ENCODE data around the gene ITIH2. TPM values are rescaled to one million over a fixed set of nuclear protein-coding genes. Genes with fewer than 3 reads are reported as not detected.
A peak's percentile ranks its signal among the peaks of the same experiment; 100 is the strongest.
"Not testable (repeated sequence)": the region's sequence is repeated elsewhere in the genome, so short reads cannot be mapped to it uniquely, and the experiment has no call there.

Gene ITIH2
- total RNA-seq, 1 donor = not detected

DNA sequence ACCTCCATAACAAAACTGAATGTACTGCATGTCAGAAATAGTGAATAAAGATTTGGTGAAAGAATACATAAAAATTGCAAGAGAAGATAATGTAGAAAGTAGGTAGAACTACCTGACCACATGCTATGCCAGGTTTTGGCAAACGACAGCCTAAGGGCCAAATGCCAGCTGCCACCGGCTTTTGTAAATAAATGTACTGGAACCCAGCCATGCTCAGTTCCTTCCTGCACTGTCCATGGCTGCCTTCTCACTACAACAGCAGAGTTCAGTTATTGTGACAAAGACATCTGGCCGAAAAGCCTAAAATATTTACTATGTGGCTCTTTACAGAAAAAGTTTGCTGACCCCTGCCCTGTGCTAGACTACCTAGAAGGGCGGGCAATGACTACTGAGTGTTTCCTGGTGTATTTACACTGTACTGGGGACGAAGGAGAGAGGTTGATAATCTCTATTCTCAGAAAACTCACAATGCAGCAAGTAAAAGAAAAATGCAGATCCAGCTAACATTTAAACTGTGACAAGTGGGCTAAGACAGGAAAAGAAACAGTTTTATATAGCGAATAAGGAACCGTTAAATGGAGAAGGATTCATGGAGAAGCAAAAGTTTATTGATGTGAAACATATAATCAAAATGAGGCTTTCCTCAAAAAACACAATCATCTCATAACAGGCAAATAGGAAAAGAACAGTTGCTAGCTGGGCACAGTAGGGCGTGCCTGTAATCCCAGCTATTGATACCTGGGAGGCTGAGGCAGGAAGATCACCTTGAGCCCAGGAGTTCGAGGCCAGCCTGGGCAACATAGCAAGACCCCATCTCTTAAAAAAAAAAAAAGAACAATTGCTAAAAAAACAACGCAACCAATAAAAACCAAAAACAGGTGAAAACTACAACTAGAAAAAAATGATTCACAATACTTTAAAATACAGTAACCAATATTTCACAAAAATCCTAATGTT, 71.0 kb downstream of the ITIH2 start:
- H3K4me2 ChIP-seq (ENCODE audit: insufficient read depth, low read length) = no peak overlapping the region
- no peak for DNase-seq (ENCODE audit: insufficient read length, low spot score, missing footprints)
- no peak overlapping the region for H3K27ac ChIP-seq (ENCODE audit: low read depth, low read length)
- H3K27me3 ChIP-seq (ENCODE audit: insufficient read depth, low read length) = no peaks in the 10 kb centered on the region
- peaks cover 49% of the 10 kb centered on the region for H3K36me3 ChIP-seq (ENCODE audit: insufficient read depth, low read length)
- no peak overlapping the region for H3K4me3 ChIP-seq (ENCODE audit: insufficient read depth, low read length)
- H2AFZ ChIP-seq (ENCODE audit: low read length) = no peak overlapping the region
- peaks cover 3% of the 10 kb centered on the region for H3K79me2 ChIP-seq (ENCODE audit: insufficient read depth, low read length)
- H3K9me3 ChIP-seq (ENCODE audit: low read depth, low read length) = no peaks in the 10 kb centered on the region
- H4K20me1 ChIP-seq (ENCODE audit: insufficient read depth, low read length) = no peaks in the 10 kb centered on the region
- no peaks in the 10 kb centered on the region for H3K4me1 ChIP-seq (ENCODE audit: insufficient read depth, low read length)
- TF ChIP-seq, protein P1, sequence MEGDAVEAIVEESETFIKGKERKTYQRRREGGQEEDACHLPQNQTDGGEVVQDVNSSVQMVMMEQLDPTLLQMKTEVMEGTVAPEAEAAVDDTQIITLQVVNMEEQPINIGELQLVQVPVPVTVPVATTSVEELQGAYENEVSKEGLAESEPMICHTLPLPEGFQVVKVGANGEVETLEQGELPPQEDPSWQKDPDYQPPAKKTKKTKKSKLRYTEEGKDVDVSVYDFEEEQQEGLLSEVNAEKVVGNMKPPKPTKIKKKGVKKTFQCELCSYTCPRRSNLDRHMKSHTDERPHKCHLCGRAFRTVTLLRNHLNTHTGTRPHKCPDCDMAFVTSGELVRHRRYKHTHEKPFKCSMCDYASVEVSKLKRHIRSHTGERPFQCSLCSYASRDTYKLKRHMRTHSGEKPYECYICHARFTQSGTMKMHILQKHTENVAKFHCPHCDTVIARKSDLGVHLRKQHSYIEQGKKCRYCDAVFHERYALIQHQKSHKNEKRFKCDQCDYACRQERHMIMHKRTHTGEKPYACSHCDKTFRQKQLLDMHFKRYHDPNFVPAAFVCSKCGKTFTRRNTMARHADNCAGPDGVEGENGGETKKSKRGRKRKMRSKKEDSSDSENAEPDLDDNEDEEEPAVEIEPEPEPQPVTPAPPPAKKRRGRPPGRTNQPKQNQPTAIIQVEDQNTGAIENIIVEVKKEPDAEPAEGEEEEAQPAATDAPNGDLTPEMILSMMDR (IDR thresholded peaks at IDR 0.05; ENCODE audit: extremely low read depth, low read depth, low read length) = no peak

DNA sequence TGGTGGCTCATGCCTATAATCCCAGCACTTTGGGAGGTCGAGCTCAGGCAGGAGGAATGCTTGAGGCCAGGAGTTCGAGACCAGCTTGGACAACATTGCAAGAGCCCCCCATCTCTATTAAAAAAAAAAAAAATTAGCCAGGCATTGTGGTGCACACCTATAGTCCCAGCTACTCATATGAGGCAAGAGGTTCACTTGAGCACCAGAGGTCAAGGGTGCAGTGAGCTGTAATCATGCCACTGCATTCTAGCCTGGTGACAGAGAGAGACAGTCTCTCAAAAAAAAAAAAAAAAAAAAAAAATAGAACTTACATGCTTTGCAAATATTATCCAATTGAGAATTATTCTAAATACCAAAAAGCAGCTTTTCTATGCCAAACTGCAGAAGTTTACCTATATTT, 73.7 kb downstream of the ITIH2 start:
- no peaks in the 10 kb centered on the region for H3K4me1 ChIP-seq (ENCODE audit: insufficient read depth, low read length)
- no peak overlapping the region for H3K27ac ChIP-seq (ENCODE audit: low read depth, low read length)
- DNase-seq (ENCODE audit: insufficient read length, low spot score, missing footprints) = no peak
- TF ChIP-seq, protein P1 (IDR thresholded peaks at IDR 0.05; ENCODE audit: extremely low read depth, low read depth, low read length) = no peak
- H3K27me3 ChIP-seq (ENCODE audit: insufficient read depth, low read length) = no peaks in the 10 kb centered on the region
- H2AFZ ChIP-seq (ENCODE audit: low read length) = no peak overlapping the region
- H3K36me3 ChIP-seq (ENCODE audit: insufficient read depth, low read length) = peaks cover 63% of the 10 kb centered on the region
- H3K4me2 ChIP-seq (ENCODE audit: insufficient read depth, low read length) = no peak overlapping the region
- H3K9me3 ChIP-seq (ENCODE audit: low read depth, low read length) = no peaks in the 10 kb centered on the region
- peaks cover 18% of the 10 kb centered on the region for H3K79me2 ChIP-seq (ENCODE audit: insufficient read depth, low read length)
- H3K4me3 ChIP-seq (ENCODE audit: insufficient read depth, low read length) = no peak overlapping the region
- peaks cover 6% of the 10 kb centered on the region for H4K20me1 ChIP-seq (ENCODE audit: insufficient read depth, low read length)

DNA sequence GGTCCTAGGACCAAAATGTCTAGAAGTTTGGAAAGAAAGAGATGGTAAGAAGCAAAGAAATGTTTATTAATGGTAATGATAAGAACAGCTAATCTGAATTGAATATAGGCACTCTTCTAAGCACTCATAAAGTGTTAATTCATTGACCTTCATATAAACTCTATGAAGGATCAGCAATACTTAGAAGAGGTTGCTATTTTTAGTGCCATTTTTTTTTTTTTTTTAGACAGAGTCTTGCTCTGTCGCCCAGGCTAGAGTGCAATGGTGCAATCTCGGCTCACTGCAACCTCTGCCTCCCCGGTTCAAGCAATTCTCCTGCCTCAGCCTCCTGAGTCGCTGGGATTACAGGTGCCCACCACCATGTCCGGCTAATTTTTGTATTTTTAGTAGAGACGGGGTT, 79.1 kb downstream of the ITIH2 start:
- H3K79me2 ChIP-seq (ENCODE audit: insufficient read depth, low read length) = peaks cover 66% of the 10 kb centered on the region
- not testable (repeated sequence) for H3K4me3 ChIP-seq (ENCODE audit: insufficient read depth, low read length); H3K27me3 ChIP-seq (ENCODE audit: insufficient read depth, low read length); H3K4me1 ChIP-seq (ENCODE audit: insufficient read depth, low read length); H3K4me2 ChIP-seq (ENCODE audit: insufficient read depth, low read length); H3K9me3 ChIP-seq (ENCODE audit: low read depth, low read length); H3K27ac ChIP-seq (ENCODE audit: low read depth, low read length); H2AFZ ChIP-seq (ENCODE audit: low read length); DNase-seq (ENCODE audit: insufficient read length, low spot score, missing footprints)
- peaks cover 34% of the 10 kb centered on the region for H3K36me3 ChIP-seq (ENCODE audit: insufficient read depth, low read length)
- peaks cover 29% of the 10 kb centered on the region for H4K20me1 ChIP-seq (ENCODE audit: insufficient read depth, low read length)

DNA sequence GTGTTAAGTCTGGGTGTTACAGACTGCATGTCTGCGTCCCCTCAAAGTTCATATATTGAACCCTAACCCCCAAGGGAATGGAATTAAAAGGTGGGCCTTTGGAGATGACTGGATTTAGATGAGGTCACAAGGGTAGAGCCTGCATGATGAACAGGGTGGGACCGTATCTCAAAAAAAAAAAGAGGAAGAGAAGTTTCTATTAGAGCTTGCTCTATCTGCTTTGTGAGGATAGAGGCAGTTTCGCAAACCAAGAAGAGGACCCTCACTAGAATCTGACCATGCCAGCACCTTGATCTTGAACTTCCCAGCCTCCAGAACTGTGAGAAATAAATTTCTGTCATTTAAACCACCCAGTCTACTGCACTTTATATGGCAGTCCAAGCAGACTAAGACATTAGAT, 83.3 kb downstream of the ITIH2 start:
- Histone ChIP-seq H3K27me3 (ENCODE audit: insufficient read depth, low read length) (no peaks in the 10 kb centered on the region), H3K4me2 (ENCODE audit: insufficient read depth, low read length) (peak overlapping the region; percentile 100), H3K4me1 (ENCODE audit: insufficient read depth, low read length) (peaks cover 25% of the 10 kb centered on the region), H2AFZ (ENCODE audit: low read length) (no peak overlapping the region), H3K36me3 (ENCODE audit: insufficient read depth, low read length) (no peaks in the 10 kb centered on the region), H3K27ac (ENCODE audit: low read depth, low read length) (no peak overlapping the region), H3K79me2 (ENCODE audit: insufficient read depth, low read length) (peaks cover 96% of the 10 kb centered on the region), H4K20me1 (ENCODE audit: insufficient read depth, low read length) (peaks cover 54% of the 10 kb centered on the region), H3K9me3 (ENCODE audit: low read depth, low read length) (no peaks in the 10 kb centered on the region), H3K4me3 (ENCODE audit: insufficient read depth, low read length) (peak overlapping the region; percentile 99)
- no peak for DNase-seq (ENCODE audit: insufficient read length, low spot score, missing footprints)
- TF ChIP-seq, protein P1 (IDR thresholded peaks at IDR 0.05; ENCODE audit: extremely low read depth, low read depth, low read length) = no peak

Data from osteoblast (primary cell).